Testis (tissue), 2 donors: ENCODE measurements around the gene ZDHHC16.

ENCODE experiments used
- CTCF ChIP-seq, 3 experiments: fragments of 450-650 bp in 2 of 3; fragments of 200-600 bp in 1 of 3; sonication (generic) in 1 of 3; IDR thresholded peaks; one replicate each; pipeline ENCODE4 v1.5.1; 2016 to 2019; ENCODE audit warnings: antibody characterized with exemption in 3 of 3, mild to moderate bottlenecking in 2 of 3, moderate library complexity in 1 of 3
- POLR2A ChIP-seq: fragments of 450-650 bp; IDR thresholded peaks from one replicate; pipeline ENCODE4 v1.6.1; 2017; ENCODE audit warnings: antibody characterized with exemption, mild to moderate bottlenecking, moderate library complexity

DNA sequence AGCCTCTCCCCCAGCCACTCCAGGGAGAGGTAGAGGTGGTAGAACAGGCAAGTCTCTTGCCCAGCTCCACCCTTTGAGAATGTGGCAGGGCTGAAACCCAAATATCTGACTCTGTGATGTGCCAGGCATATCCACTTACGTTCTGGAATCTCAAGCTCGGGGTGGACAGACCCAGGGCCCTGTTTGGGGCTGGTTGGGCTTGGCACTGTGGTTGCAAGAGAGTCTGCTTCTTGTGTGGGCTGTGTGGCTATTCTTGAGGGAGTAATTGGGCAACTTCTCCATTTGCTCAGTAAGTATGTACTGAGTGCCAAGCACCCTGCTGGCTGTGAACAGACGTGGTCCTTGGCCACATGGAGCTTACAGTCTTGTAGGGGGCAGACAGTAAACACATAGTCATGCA is 57.4 kb downstream of the ZDHHC16 start:
- no peak for TF ChIP-seq CTCF (IDR thresholded peaks at IDR 0.05)
- no peak for TF ChIP-seq POLR2A
